ENCODE results near the gene PLEKHG3. TPM values are rescaled to one million over a fixed set of nuclear protein-coding genes. Genes with fewer than 3 reads are reported as not detected.

The PLEKHG3 gene
- total and polyA plus RNA-seq, 10 of the 15 experiments (the other 5 are each of a cell fraction or from before 2014, with no cell fraction given) = 0.03 to 0.73 (median 0.07) TPM; not detected in 5

DNA sequence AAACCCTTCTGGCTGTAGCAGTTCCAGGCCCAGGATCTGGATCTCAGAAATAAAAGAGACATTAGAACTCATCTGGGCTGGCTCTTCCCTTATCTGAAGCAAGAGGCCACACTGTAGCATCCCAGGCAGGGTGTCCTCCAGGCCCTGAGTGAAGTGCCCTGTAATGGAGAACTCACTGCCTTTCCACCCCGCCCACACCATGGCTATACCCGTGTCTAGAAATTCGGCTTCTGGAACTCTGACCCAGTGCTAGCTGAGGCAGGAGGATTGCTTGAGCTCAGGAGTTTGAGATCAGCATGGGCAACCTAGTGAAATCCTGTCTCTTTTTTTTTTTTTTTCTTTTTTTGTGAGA, 23.5 kb upstream of the PLEKHG3 start:
- WGBS (ENCODE audit: insufficient coverage, insufficient replicate concordance, low lambda C conversion rate, missing lambda C conversion rate) = 97% methylated on average over 3 of the region's 3 CpGs
- CTCF ChIA-PET = interaction anchor here (1.7 kb wide), 1 partner anchor 84 kb away, joined by 6 read pairs; no protein-coding TSS in a partner anchor
- SMC1A ChIA-PET (ENCODE audit: uncharacterized antibody, unreplicated experiment) = interaction anchor here (0.9 kb wide), 2 partner anchors 27 to 32 kb away, joined by 3 read pairs; no protein-coding TSS in a partner anchor
- TF ChIP-seq, protein P1, sequence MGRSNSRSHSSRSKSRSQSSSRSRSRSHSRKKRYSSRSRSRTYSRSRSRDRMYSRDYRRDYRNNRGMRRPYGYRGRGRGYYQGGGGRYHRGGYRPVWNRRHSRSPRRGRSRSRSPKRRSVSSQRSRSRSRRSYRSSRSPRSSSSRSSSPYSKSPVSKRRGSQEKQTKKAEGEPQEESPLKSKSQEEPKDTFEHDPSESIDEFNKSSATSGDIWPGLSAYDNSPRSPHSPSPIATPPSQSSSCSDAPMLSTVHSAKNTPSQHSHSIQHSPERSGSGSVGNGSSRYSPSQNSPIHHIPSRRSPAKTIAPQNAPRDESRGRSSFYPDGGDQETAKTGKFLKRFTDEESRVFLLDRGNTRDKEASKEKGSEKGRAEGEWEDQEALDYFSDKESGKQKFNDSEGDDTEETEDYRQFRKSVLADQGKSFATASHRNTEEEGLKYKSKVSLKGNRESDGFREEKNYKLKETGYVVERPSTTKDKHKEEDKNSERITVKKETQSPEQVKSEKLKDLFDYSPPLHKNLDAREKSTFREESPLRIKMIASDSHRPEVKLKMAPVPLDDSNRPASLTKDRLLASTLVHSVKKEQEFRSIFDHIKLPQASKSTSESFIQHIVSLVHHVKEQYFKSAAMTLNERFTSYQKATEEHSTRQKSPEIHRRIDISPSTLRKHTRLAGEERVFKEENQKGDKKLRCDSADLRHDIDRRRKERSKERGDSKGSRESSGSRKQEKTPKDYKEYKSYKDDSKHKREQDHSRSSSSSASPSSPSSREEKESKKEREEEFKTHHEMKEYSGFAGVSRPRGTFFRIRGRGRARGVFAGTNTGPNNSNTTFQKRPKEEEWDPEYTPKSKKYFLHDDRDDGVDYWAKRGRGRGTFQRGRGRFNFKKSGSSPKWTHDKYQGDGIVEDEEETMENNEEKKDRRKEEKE (IDR thresholded peaks at IDR 0.05) = no peak
- TF ChIP-seq MEF2A (IDR thresholded peaks at IDR 0.05; ENCODE audit: insufficient read depth, low read depth, low read length) = no peak
- TF ChIP-seq IRF5 (IDR thresholded peaks at IDR 0.05; ENCODE audit: borderline replicate concordance) = no peak
- no peak for TF ChIP-seq RAD51 (IDR thresholded peaks at IDR 0.05)
- no peak for TF ChIP-seq SPI1 (IDR thresholded peaks at IDR 0.05; ENCODE audit: borderline replicate concordance, insufficient read depth, low read depth, low read length)
- TF ChIP-seq ATF3 (IDR thresholded peaks at IDR 0.05; ENCODE audit: borderline replicate concordance, extremely low read depth, low read depth, low read length) = no peak
- TF ChIP-seq IRF3 (IDR thresholded peaks at IDR 0.05) = no peak
- no peak for TF ChIP-seq KLF5 (IDR thresholded peaks at IDR 0.05; ENCODE audit: partially characterized antibody)
- no peak for TF ChIP-seq RELA (IDR thresholded peaks at IDR 0.05; ENCODE audit: borderline replicate concordance, partially characterized antibody)
- TF ChIP-seq, protein P2, sequence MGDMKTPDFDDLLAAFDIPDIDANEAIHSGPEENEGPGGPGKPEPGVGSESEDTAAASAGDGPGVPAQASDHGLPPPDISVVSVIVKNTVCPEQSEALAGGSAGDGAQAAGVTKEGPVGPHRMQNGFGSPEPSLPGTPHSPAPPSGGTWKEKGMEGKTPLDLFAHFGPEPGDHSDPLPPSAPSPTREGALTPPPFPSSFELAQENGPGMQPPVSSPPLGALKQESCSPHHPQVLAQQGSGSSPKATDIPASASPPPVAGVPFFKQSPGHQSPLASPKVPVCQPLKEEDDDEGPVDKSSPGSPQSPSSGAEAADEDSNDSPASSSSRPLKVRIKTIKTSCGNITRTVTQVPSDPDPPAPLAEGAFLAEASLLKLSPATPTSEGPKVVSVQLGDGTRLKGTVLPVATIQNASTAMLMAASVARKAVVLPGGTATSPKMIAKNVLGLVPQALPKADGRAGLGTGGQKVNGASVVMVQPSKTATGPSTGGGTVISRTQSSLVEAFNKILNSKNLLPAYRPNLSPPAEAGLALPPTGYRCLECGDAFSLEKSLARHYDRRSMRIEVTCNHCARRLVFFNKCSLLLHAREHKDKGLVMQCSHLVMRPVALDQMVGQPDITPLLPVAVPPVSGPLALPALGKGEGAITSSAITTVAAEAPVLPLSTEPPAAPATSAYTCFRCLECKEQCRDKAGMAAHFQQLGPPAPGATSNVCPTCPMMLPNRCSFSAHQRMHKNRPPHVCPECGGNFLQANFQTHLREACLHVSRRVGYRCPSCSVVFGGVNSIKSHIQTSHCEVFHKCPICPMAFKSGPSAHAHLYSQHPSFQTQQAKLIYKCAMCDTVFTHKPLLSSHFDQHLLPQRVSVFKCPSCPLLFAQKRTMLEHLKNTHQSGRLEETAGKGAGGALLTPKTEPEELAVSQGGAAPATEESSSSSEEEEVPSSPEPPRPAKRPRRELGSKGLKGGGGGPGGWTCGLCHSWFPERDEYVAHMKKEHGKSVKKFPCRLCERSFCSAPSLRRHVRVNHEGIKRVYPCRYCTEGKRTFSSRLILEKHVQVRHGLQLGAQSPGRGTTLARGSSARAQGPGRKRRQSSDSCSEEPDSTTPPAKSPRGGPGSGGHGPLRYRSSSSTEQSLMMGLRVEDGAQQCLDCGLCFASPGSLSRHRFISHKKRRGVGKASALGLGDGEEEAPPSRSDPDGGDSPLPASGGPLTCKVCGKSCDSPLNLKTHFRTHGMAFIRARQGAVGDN (IDR thresholded peaks at IDR 0.05) = no peak
- no peak for TF ChIP-seq POLR2AphosphoS5 (IDR thresholded peaks at IDR 0.05; ENCODE audit: low read length)
- no peak for TF ChIP-seq CREB1 (IDR thresholded peaks at IDR 0.05; ENCODE audit: low read depth)
- no peak for TF ChIP-seq SIN3A (IDR thresholded peaks at IDR 0.05; ENCODE audit: low read depth, low read length)
- no peak for TF ChIP-seq BMI1 (IDR thresholded peaks at IDR 0.05; ENCODE audit: borderline replicate concordance)

More for the DNA sequence above, 23.5 kb upstream of the PLEKHG3 start:
- H3K9ac ChIP-seq (ENCODE audit: control insufficient read depth, insufficient read depth, low read length) = no peak overlapping the region
- no peaks in the 10 kb centered on the region; the same call in 2 of the 3 replicates for H3K9me3 ChIP-seq (replicated peaks; ENCODE audit: control insufficient read depth, insufficient read depth, low read length)
- FAIRE-seq (no peak), ATAC-seq (no peak), DNase-seq (ENCODE audit: low read depth, low spot score) (no peak)
- H3K4me3 ChIP-seq = no peak overlapping the region
- no peak overlapping the region for H3K4me2 ChIP-seq (ENCODE audit: control insufficient read depth, insufficient read depth)
- ChIA-PET POLR2A (interaction anchor here (0.6 kb wide), 1 partner anchor 115 kb away, joined by 6 read pairs; no protein-coding TSS in a partner anchor), RAD21 (ENCODE audit: unreplicated experiment) (no interaction called here)
- H3K4me1 ChIP-seq (ENCODE audit: control insufficient read depth, insufficient read depth, low read length) = no peaks in the 10 kb centered on the region
- H4K20me1 ChIP-seq (ENCODE audit: control insufficient read depth, insufficient read depth) = no peaks in the 10 kb centered on the region
- no peaks in the 10 kb centered on the region for H3K36me3 ChIP-seq (ENCODE audit: control insufficient read depth in 2 of 2, insufficient read depth in 2 of 2, low read length in 1 of 2)
- intact Hi-C loops (cut with micrococcal nuclease; ENCODE audit: unreplicated experiment) = no loop called here
- no peaks in the 10 kb centered on the region for H3K79me2 ChIP-seq (ENCODE audit: control insufficient read depth, insufficient read depth, low read length)
- no peaks in the 10 kb centered on the region for H3K27me3 ChIP-seq (replicated peaks in 1 of 2; ENCODE audit: control insufficient read depth in 2 of 2, insufficient read depth in 2 of 2, low read length in 1 of 2)
- H2AFZ ChIP-seq (ENCODE audit: control insufficient read depth, low read depth, low read length) = no peak overlapping the region
- in situ Hi-C loops (cut with MboI) = no loop called here
- no TSS peak for BruUV-seq (replicated peaks)
- no peak overlapping the region for H3K27ac ChIP-seq (ENCODE audit: control insufficient read depth, insufficient read depth)
